Heart left ventricle (tissue), 13 donors: ENCODE results near the gene EXOC4.

Experiments
- POLR2A ChIP-seq, 2 donors: fragments of 450-650 bp; IDR thresholded peaks; one replicate each; pipeline ENCODE4 v1.6.1; 2017; ENCODE audit warnings: antibody characterized with exemption in 2 of 2, mild to moderate bottlenecking in 2 of 2, moderate library complexity in 2 of 2
- TF ChIP-seq, protein P1 (sequence below), 12 donors: fragments of 200-600 bp; sonication (generic) in 4 of 12; IDR thresholded peaks; one replicate each; pipeline versions ENCODE4 v1.5.0 to v1.8.0; 2018 to 2022; ENCODE audit warnings: antibody characterized with exemption in 12 of 12, mild to moderate bottlenecking in 5 of 12
- donor health status: ischemic (EF 13 %, LVEDD 7.1; RV severe dilation, severe dysfunction).
- donor health status: DM: no; HTN: yes; CAD: no.
- donor health status: DM: no; HTN: no; CAD: no.
- donor health status: ischemic (EF 25% LVEDD 6.9; RV normal size, moderate dysfunction).
- donor health status: ischemic (EF 25% LVEDD 5.7; RV mildly dilated, moderate dysfunction).
- donor health status: ischemic (EF 35%, LVEDD 5.7; RV mildly dilated, moderate dysfunction).
- donor health status: nonischemic (EF 11% LVEDD 7.7; RV severe dilation, severe dysfunction).
- donor health status: DM: yes; HTN: yes; CAD: no.
- donor health status: PGD.
- donor health status: ischemic (EF 29% LVEDD 5.4; RV normal size, mild dysfunction).
- donor health status: nonischemic (EF 23%, LVEDD 6.1; RV moderate dilation, normal function).

DNA sequence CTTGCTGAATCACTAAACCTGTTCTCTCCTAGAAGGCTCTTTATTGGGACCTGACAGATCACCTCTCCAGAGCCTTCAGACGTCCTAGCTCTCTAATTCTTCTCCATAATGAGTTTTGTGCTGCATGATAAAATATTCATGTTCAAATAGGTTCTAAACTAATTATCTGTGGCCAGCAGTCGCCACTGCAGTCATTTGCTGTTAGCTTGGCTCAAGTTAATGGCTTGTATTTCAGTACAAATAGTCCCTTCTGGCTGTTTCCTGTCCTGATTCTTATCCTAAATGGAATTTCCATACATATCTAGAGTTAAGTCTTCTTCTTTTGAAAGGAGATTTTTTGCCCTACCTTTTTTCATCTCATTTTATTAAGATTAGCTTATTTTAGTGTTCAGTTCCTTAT, 303.2 kb downstream of the EXOC4 start:
- TF ChIP-seq, protein P1, sequence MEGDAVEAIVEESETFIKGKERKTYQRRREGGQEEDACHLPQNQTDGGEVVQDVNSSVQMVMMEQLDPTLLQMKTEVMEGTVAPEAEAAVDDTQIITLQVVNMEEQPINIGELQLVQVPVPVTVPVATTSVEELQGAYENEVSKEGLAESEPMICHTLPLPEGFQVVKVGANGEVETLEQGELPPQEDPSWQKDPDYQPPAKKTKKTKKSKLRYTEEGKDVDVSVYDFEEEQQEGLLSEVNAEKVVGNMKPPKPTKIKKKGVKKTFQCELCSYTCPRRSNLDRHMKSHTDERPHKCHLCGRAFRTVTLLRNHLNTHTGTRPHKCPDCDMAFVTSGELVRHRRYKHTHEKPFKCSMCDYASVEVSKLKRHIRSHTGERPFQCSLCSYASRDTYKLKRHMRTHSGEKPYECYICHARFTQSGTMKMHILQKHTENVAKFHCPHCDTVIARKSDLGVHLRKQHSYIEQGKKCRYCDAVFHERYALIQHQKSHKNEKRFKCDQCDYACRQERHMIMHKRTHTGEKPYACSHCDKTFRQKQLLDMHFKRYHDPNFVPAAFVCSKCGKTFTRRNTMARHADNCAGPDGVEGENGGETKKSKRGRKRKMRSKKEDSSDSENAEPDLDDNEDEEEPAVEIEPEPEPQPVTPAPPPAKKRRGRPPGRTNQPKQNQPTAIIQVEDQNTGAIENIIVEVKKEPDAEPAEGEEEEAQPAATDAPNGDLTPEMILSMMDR (IDR thresholded peaks at IDR 0.05): no peak
- TF ChIP-seq POLR2A (IDR thresholded peaks at IDR 0.05): no peak
